Neural progenitor cell (in vitro differentiated cells): ENCODE results near the gene NOM1. TPM values are rescaled to one million over a fixed set of nuclear protein-coding genes. Genes with fewer than 3 reads are reported as not detected.

Source experiments
- DNase-seq: peaks from one replicate; pipeline ENCODE4 v3.0.0-alpha.2; 2016; ENCODE audit warnings: low spot score
- H2AFZ ChIP-seq: fragments of 200-600 bp; sonication (generic); replicated peaks from 2 replicates; pipeline ENCODE4 v1.6.1; 2016; ENCODE audit warnings: antibody characterized with exemption
- H3F3A ChIP-seq: fragments of 200-600 bp; sonication (generic); 2 replicates; pipeline ENCODE4 v1.6.1; 2016; ENCODE audit warnings: antibody characterized with exemption, low read depth
- H3K27ac ChIP-seq: fragments of 200-600 bp; sonication (generic); 2 replicates; pipeline ENCODE4 v1.5.1; 2016; ENCODE audit warnings: mild to moderate bottlenecking
- H3K27me3 ChIP-seq: fragments of 200-600 bp; sonication (generic); 2 replicates; pipeline ENCODE4 v1.6.1; 2016; ENCODE audit warnings: mild to moderate bottlenecking, moderate library complexity
- H3K36me3 ChIP-seq: fragments of 200-600 bp; sonication (generic); 2 replicates; pipeline ENCODE4 v1.5.1; 2016
- H3K4me1 ChIP-seq: fragments of 200-600 bp; sonication (generic); 2 replicates; pipeline ENCODE4 v1.6.1; 2016; ENCODE audit warnings: mixed run types
- H3K4me2 ChIP-seq: fragments of 200-600 bp; sonication (generic); 2 replicates; pipeline ENCODE4 v1.6.1; 2016
- H3K4me3 ChIP-seq: fragments of 200-600 bp; sonication (generic); 2 replicates; pipeline ENCODE4 v1.5.1; 2016
- H3K79me2 ChIP-seq: fragments of 200-600 bp; sonication (generic); 2 replicates; pipeline ENCODE4 v1.6.1; 2016; ENCODE audit warnings: low read depth
- H3K9ac ChIP-seq: fragments of 200-600 bp; sonication (generic); 2 replicates; pipeline ENCODE4 v1.6.1; 2016
- H3K9me3 ChIP-seq: fragments of 200-600 bp; sonication (generic); 2 replicates; pipeline ENCODE4 v1.5.1; 2016; ENCODE audit warnings: low read depth
- H4K20me1 ChIP-seq: fragments of 200-600 bp; sonication (generic); 2 replicates; pipeline ENCODE4 v1.6.1; 2016; ENCODE audit warnings: low read depth
- H3K27ac Mint-ChIP-seq: 3 replicates; pipeline ENCODE4 v1.8.0; 2021; ENCODE audit warnings: mixed read lengths
- H3K27me3 Mint-ChIP-seq: 2 replicates; pipeline ENCODE4 v1.8.0; 2022; ENCODE audit warnings: low read depth, mild to moderate bottlenecking, inconsistent platforms, moderate library complexity, mixed read lengths; ENCODE audit not compliant: insufficient read depth
- H3K36me3 Mint-ChIP-seq: 3 replicates; pipeline ENCODE4 v1.8.0; 2021; ENCODE audit warnings: mixed read lengths
- H3K4me1 Mint-ChIP-seq: 3 replicates; pipeline ENCODE4 v1.8.0; 2021; ENCODE audit warnings: mixed read lengths
- H3K4me3 Mint-ChIP-seq: 3 replicates; pipeline ENCODE4 v1.8.0; 2021; ENCODE audit warnings: mild to moderate bottlenecking, moderate library complexity, mixed read lengths
- H3K9me3 Mint-ChIP-seq: 3 replicates; pipeline ENCODE4 v1.8.0; 2020; ENCODE audit warnings: mixed read lengths
- EZH2 ChIP-seq: fragments of 200-600 bp; sonication (generic); IDR thresholded peaks from 2 replicates; pipeline ENCODE4 v1.6.1; 2017; ENCODE audit warnings: antibody characterized with exemption, mild to moderate bottlenecking, moderate library complexity
- EZH2phosphoT487 ChIP-seq: fragments of 200-600 bp; sonication (generic); IDR thresholded peaks from 2 replicates; pipeline ENCODE4 v1.6.1; 2017; ENCODE audit warnings: antibody characterized with exemption
- total RNA-seq: library from RNA; depleted of rRNA; stranded (reverse); fragments of >200 nt; gene quantifications from 2 replicates; pipeline ENCODE4 v1.2.3, GENCODE V29; 2015; ENCODE audit warnings: low replicate concordance
- TF ChIP-seq, protein P1 (sequence below): fragments of 200-600 bp; sonication (generic); IDR thresholded peaks from 2 replicates; pipeline ENCODE4 v1.5.1; 2017; ENCODE audit warnings: antibody characterized with exemption, mild to moderate bottlenecking

NOM1 gene
- total RNA-seq, 1 donor from 2014 or later: 10.9 TPM

DNA sequence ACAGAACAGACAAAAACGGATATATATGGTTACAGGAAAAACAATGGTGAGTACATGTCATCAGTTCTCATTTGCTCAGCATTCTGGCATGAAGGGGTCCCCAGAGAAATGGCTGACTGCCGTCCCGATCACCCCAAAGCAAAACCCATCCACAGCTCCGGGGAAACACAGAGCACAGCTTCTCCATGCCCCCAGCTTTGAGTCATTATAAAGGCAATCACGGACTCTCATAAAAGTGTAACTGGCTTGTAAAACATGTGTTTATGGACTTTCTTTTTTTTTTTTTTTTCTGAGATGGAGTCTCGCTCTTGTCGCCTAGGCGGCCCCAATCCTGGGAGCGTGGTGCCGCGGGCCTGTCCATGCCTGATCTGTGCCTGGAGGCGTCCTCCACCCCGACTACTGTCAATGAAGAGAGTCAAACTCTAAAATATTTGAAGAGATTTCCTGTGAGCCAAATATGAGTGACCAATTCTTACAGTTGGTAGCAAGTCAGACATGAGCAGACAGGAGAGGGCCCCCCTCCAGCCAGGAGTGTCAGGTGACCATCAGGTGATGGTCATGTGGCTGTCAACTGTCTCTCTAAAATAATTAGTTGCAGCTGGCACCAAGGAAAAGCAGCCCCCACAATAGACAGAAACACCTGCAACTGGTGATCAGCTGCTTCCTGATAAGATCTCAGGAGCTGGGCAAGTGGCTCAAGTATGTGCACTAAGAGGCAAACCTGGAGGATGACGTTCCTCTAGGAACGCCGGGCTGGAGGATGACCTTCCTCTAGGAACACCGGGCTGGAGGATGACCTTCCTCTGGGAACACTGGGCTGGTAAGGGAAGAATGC lies 21.7 kb upstream of the NOM1 start:
- Histone ChIP-seq H3K4me3 (no peak overlapping the region), H3K9ac (no peak overlapping the region), H3K9me3 (no peaks in the 10 kb centered on the region), H4K20me1 (no peaks in the 10 kb centered on the region), H3K36me3 (no peaks in the 10 kb centered on the region), H3K27me3 (no peaks in the 10 kb centered on the region), H3F3A (no peaks in the 10 kb centered on the region), H3K4me2 (no peak overlapping the region), H2AFZ (no peak overlapping the region), H3K27ac (no peak overlapping the region), H3K4me1 (no peaks in the 10 kb centered on the region), H3K79me2 (no peaks in the 10 kb centered on the region)
- no peaks in the 10 kb centered on the region for H3K36me3 Mint-ChIP-seq
- peaks cover 7% of the 10 kb centered on the region for H3K27me3 Mint-ChIP-seq
- DNase-seq: no peak
- no peak overlapping the region for H3K4me3 Mint-ChIP-seq
- no peaks in the 10 kb centered on the region for H3K9me3 Mint-ChIP-seq
- H3K4me1 Mint-ChIP-seq: peaks cover 5% of the 10 kb centered on the region
- H3K27ac Mint-ChIP-seq: no peak overlapping the region
- TF ChIP-seq, protein P1, sequence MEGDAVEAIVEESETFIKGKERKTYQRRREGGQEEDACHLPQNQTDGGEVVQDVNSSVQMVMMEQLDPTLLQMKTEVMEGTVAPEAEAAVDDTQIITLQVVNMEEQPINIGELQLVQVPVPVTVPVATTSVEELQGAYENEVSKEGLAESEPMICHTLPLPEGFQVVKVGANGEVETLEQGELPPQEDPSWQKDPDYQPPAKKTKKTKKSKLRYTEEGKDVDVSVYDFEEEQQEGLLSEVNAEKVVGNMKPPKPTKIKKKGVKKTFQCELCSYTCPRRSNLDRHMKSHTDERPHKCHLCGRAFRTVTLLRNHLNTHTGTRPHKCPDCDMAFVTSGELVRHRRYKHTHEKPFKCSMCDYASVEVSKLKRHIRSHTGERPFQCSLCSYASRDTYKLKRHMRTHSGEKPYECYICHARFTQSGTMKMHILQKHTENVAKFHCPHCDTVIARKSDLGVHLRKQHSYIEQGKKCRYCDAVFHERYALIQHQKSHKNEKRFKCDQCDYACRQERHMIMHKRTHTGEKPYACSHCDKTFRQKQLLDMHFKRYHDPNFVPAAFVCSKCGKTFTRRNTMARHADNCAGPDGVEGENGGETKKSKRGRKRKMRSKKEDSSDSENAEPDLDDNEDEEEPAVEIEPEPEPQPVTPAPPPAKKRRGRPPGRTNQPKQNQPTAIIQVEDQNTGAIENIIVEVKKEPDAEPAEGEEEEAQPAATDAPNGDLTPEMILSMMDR: no peak
- TF ChIP-seq EZH2 (no peak), EZH2phosphoT487 (no peak)

DNA sequence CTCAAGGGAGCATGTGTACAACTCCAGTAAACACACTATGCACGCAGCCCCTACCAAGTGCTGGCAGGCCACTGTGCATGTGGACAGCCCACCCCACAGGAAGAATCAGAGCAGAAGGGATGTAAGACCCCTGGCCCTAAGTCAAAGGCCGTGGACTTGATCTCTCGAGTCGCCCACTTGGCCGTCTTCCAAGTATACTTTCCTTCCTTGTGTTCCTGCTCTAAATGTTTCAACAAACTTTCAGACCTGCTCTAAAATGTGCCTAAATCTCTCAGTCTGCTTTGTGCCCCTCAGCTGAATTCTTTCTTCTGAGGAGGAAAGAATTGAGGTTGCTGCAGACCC lies 21.1 kb upstream of the NOM1 start:
- Histone ChIP-seq H3K27me3 (no peaks in the 10 kb centered on the region), H3K36me3 (no peaks in the 10 kb centered on the region), H3K4me1 (no peaks in the 10 kb centered on the region), H3K9ac (no peak overlapping the region), H3F3A (no peaks in the 10 kb centered on the region), H3K4me2 (no peak overlapping the region), H3K4me3 (no peak overlapping the region), H4K20me1 (no peaks in the 10 kb centered on the region), H2AFZ (no peak overlapping the region), H3K27ac (no peak overlapping the region), H3K79me2 (no peaks in the 10 kb centered on the region), H3K9me3 (no peaks in the 10 kb centered on the region)
- peaks cover 5% of the 10 kb centered on the region for H3K4me1 Mint-ChIP-seq
- H3K27me3 Mint-ChIP-seq: peaks cover 7% of the 10 kb centered on the region
- no peak for DNase-seq
- H3K9me3 Mint-ChIP-seq: no peaks in the 10 kb centered on the region
- no peaks in the 10 kb centered on the region for H3K36me3 Mint-ChIP-seq
- TF ChIP-seq EZH2phosphoT487 (no peak), EZH2 (no peak)
- TF ChIP-seq, protein P1: no peak
- no peak overlapping the region for H3K27ac Mint-ChIP-seq
- H3K4me3 Mint-ChIP-seq: no peak overlapping the region

DNA sequence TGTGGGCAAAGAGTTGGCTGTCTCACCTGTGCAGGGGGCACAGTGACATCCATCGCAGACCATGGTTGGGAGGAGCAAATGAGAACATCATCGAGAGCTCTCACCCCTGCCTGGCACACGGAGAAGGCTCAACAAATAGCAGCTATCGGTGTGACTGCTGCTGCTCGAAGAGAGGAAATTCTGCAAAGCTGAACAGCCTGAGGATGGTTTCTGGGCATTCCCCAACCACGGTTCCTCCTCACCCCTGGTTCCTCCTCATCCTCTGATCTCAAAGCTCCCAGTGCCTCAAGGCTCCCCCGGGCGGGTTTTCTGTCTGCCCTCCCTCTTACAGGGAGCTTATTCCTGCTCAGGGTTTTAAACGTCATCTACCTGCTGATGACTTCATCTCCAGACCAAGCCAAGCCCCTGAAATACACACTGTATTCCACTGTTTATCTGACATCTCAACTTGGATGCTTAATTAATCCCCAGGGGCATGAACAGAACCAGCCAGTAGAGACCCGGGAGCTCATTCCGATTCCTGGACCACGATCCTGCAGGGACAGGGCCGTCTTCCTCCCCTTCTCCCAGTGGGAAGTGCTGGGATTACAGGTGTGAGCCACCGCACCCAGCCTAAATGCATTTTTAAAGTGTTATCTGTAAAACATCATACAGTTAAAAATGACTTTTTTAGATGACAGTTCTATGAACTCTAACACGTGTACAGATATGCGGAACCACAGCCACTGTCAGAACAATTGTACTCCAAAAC lies 19.5 kb upstream of the NOM1 start:
- no peaks in the 10 kb centered on the region for H3K27me3 ChIP-seq
- DNase-seq: no peak

More for the DNA sequence above, 19.5 kb upstream of the NOM1 start:
- H3K27me3 Mint-ChIP-seq: peaks cover 2% of the 10 kb centered on the region
- H3K27ac Mint-ChIP-seq: no peak overlapping the region
- Histone ChIP-seq H4K20me1 (no peaks in the 10 kb centered on the region), H3K9me3 (no peaks in the 10 kb centered on the region), H3F3A (no peaks in the 10 kb centered on the region), H3K36me3 (no peaks in the 10 kb centered on the region), H3K79me2 (no peaks in the 10 kb centered on the region), H3K27ac (no peak overlapping the region), H3K4me1 (no peaks in the 10 kb centered on the region), H3K4me2 (no peak overlapping the region), H3K4me3 (no peak overlapping the region), H3K9ac (no peak overlapping the region), H2AFZ (no peak overlapping the region)
- no peaks in the 10 kb centered on the region for H3K36me3 Mint-ChIP-seq
- TF ChIP-seq EZH2: no peak
- TF ChIP-seq EZH2phosphoT487: no peak
- TF ChIP-seq, protein P1: no peak
- no peak overlapping the region for H3K4me3 Mint-ChIP-seq
- H3K9me3 Mint-ChIP-seq: no peaks in the 10 kb centered on the region
- peaks cover 5% of the 10 kb centered on the region for H3K4me1 Mint-ChIP-seq
